Tibial artery (tissue), 4 donors: Measurements from ENCODE around the gene XK.
"Not testable (repeated sequence)": the region's sequence is repeated elsewhere in the genome, so short reads cannot be mapped to it uniquely, and the experiment has no call there.

Source experiments
- DNase-seq, 2 donors: peaks; one replicate each; pipeline ENCODE4 v3.0.0-alpha.2; 2019
- H3K27ac ChIP-seq, 2 donors: fragments of 200-600 bp; sonication (generic) in 1 of 2; 1 replicate in 1 of 2; 2 replicates in 1 of 2; pipeline ENCODE4 v1.5.1; 2018 to 2019; ENCODE audit warnings: mild to moderate bottlenecking in 1 of 2
- H3K27me3 ChIP-seq, 2 donors: fragments of 200-600 bp; sonication (generic) in 1 of 2; one replicate each; pipeline versions ENCODE4 v1.5.1 to v1.6.0; 2016 to 2019
- H3K36me3 ChIP-seq, 3 donors: fragments of 200-600 bp; sonication (generic) in 2 of 3; one replicate each; pipeline ENCODE4 v1.5.1; 2016 to 2019; ENCODE audit warnings: mild to moderate bottlenecking in 2 of 3
- H3K4me1 ChIP-seq, 4 donors: fragments of 200-600 bp; sonication (generic) in 2 of 4; 1 replicate in 3 of 4; 2 replicates in 1 of 4; pipeline ENCODE4 v1.5.1; 2016 to 2019
- H3K4me3 ChIP-seq, 2 donors: fragments of 200-600 bp; sonication (generic) in 1 of 2; 1 replicate in 1 of 2; 2 replicates in 1 of 2; pipeline ENCODE4 v1.5.1; 2018 to 2019; ENCODE audit warnings: mild to moderate bottlenecking in 2 of 2
- H3K9me3 ChIP-seq, 3 donors: fragments of 200-600 bp; sonication (generic) in 1 of 3; one replicate each; pipeline ENCODE4 v1.5.1; 2016 to 2019
- intact Hi-C: fragments of 100-400 bp; cut with DNase I; formaldehyde crosslinking; loops from one replicate; pipeline ENCODE4 v1.15.0; 2023; ENCODE audit warnings: low total_unique reads
- TF ChIP-seq, protein P1 (sequence below), 2 experiments: fragments of 200-600 bp in 1 of 2; fragments of 450-650 bp in 1 of 2; IDR thresholded peaks; one replicate each; pipeline ENCODE4 v1.5.1; 2017 to 2019; ENCODE audit warnings: antibody characterized with exemption in 2 of 2, mild to moderate bottlenecking in 1 of 2, moderate library complexity in 1 of 2

XK gene

DNA sequence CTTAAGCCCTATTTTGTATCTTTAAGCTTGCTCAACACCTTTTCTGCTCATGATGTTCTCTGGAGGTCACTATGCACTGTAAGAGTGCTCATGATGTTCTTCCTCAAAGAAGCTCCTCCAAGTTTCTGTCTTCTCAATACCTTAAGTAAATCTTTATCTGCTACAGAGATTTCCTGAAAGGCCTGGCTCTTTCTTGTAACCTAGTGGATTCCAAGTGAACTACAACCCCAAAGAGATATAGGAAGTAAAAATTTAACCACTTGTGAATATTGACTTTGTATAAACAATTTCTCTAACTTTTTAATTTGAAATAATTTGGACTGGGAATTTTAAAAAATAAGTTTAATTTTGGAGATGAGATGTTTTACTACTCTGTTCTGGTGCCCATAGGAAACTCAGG is 39.3 kb upstream of the XK start:
- Histone ChIP-seq H3K4me3 (no peak overlapping the region), H3K4me1 (no peaks in the 10 kb centered on the region), H3K27me3 (no peaks in the 10 kb centered on the region), H3K27ac (no peak overlapping the region), H3K36me3 (no peaks in the 10 kb centered on the region), H3K9me3 (no peaks in the 10 kb centered on the region)
- TF ChIP-seq, protein P1, sequence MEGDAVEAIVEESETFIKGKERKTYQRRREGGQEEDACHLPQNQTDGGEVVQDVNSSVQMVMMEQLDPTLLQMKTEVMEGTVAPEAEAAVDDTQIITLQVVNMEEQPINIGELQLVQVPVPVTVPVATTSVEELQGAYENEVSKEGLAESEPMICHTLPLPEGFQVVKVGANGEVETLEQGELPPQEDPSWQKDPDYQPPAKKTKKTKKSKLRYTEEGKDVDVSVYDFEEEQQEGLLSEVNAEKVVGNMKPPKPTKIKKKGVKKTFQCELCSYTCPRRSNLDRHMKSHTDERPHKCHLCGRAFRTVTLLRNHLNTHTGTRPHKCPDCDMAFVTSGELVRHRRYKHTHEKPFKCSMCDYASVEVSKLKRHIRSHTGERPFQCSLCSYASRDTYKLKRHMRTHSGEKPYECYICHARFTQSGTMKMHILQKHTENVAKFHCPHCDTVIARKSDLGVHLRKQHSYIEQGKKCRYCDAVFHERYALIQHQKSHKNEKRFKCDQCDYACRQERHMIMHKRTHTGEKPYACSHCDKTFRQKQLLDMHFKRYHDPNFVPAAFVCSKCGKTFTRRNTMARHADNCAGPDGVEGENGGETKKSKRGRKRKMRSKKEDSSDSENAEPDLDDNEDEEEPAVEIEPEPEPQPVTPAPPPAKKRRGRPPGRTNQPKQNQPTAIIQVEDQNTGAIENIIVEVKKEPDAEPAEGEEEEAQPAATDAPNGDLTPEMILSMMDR (IDR thresholded peaks at IDR 0.05): no peak
- intact Hi-C loops: no loop called here
- DNase-seq: no peak

- H3K9me3 ChIP-seq, DNase-seq, intact Hi-C loops, H3K27me3 ChIP-seq, H3K36me3 ChIP-seq, H3K4me3 ChIP-seq, H3K4me1 ChIP-seq, H3K27ac ChIP-seq: not testable (repeated sequence)
Measured at GRCh38 chrX:37650879-37651278, 34.7 kb upstream of the XK start.

GRCh38 chrX:37651921-37652452 is 33.6 kb upstream of the XK start:
- intact Hi-C loops: no loop called here

GRCh38 chrX:37652589-37653231 is 32.9 kb upstream of the XK start:
- Histone ChIP-seq H3K36me3 (no peaks in the 10 kb centered on the region), H3K27me3 (no peaks in the 10 kb centered on the region), H3K4me1 (no peaks in the 10 kb centered on the region), H3K27ac (no peak overlapping the region), H3K9me3 (no peaks in the 10 kb centered on the region), H3K4me3 (no peak overlapping the region)
- intact Hi-C loops: no loop called here
- TF ChIP-seq, protein P1 (IDR thresholded peaks at IDR 0.05): no peak
- DNase-seq: no peak

More at GRCh38 chrX:37651921-37652452, 33.6 kb upstream of the XK start:
- Histone ChIP-seq H3K27ac (no peak overlapping the region), H3K4me3 (no peak overlapping the region), H3K36me3 (no peaks in the 10 kb centered on the region), H3K27me3 (no peaks in the 10 kb centered on the region), H3K4me1 (no peaks in the 10 kb centered on the region), H3K9me3 (no peaks in the 10 kb centered on the region)
- TF ChIP-seq, protein P1 (IDR thresholded peaks at IDR 0.05): no peak
- no peak for DNase-seq

GRCh38 chrX:37653397-37654085 is 32.0 kb upstream of the XK start:
- TF ChIP-seq, protein P1 (IDR thresholded peaks at IDR 0.05): no peak
- H3K27ac ChIP-seq: no peak overlapping the region
- intact Hi-C loops: no loop called here
- no peak overlapping the region for H3K4me3 ChIP-seq
- H3K36me3 ChIP-seq: no peaks in the 10 kb centered on the region
- H3K4me1 ChIP-seq: no peaks in the 10 kb centered on the region
- no peaks in the 10 kb centered on the region for H3K9me3 ChIP-seq
- H3K27me3 ChIP-seq: no peaks in the 10 kb centered on the region
- DNase-seq: no peak

DNA sequence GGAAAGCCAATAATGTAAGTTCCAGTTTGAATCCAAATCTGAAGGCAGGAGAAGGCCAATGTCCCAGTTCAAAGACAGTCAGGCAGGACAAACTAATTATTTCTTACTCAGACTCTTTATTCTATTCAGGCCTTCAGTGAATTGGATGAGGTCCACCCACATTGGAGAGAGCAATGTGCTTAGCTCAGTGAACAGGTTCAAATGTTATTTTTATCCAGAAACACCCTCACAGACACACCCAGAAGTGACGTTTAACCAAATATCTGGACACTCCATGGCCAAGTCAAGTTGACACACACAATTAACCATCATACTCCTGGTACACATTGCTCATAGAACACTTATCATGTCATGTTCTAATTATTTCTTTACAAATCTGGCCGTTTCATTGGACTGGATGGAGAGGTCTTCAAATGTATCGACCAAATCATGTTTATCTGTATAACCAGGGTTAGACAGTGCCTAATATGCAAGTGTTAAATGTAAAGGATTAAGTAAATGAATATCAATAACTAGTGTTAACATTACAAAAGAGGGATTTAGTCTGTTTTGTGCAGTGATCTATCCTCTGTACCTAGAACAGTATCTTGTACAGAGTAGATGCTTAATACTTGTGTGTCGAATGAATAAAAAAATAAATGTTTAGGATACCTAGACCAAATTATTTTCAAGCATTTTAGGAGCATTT is 27.1 kb upstream of the XK start:
- Histone ChIP-seq H3K27ac (no peak overlapping the region), H3K27me3 (no peaks in the 10 kb centered on the region), H3K36me3 (no peaks in the 10 kb centered on the region), H3K9me3 (no peaks in the 10 kb centered on the region), H3K4me1 (no peaks in the 10 kb centered on the region), H3K4me3 (no peak overlapping the region)
- intact Hi-C loops: no loop called here
- no peak for DNase-seq
- TF ChIP-seq, protein P1 (IDR thresholded peaks at IDR 0.05): no peak
